HT-29 (cell line): ENCODE results near the gene LHX2. TPM values are rescaled to one million over a fixed set of nuclear protein-coding genes. Genes with fewer than 3 reads are reported as not detected.

ENCODE experiments used
- DNase-seq: peaks from one replicate; pipeline ENCODE4 v3.0.0-alpha.2; 2015; ENCODE audit warnings: low spot score
- total RNA-seq: library from RNA; depleted of rRNA; stranded (reverse); fragments of >200 nt; shearing (Covaris generic); gene quantifications from 2 replicates; pipeline ENCODE4 v1.2.3, GENCODE V29; 2014

Gene LHX2
- total RNA-seq, 1 experiment from 2014 or later: not detected

DNA sequence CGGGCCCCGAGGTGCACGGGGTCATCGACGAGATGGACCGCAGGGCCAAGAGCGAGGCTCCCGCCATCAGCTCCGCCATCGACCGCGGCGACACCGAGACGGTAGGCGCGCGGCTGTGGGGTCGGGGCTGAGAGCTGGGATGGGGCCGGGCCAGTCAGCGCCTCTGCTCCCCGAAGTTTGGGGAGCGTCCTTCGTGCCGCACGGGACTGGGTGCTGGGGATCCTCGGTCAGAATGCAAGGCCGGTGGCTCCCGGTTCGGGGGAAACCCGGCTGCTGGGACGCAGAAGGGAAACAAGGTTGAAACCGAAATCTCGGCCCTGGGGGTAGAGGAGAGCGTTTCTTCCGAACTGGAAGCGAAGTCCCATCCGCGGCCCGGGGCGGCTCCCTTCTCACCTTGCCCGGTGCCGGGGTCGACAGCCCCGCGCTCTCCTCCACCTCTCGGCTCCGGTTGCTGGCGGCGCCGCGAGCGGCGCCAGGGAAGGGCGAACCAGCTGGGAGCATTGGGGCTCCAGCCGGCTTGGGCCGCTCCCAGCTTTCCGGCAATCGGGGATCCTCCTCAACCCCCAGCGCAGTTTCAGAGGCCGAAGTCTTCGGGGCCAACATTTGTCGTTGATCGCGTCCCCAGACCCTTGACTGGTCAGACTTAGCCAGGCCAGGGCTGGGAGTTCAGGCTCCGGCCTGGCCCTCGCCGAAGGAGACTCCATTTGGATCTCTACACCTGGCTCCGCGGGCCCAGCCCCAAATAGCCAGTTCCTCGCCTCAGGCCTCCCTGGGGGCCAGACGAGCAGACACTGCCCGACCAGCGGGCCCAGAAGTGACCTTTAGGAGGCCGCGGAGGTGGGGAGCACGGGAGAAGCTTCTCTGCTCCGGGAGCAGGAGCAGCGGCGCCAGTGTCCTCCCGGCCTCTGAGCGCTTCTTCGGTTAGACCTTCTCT, 1.1 kb downstream of the LHX2 start:
- no peak for DNase-seq

DNA sequence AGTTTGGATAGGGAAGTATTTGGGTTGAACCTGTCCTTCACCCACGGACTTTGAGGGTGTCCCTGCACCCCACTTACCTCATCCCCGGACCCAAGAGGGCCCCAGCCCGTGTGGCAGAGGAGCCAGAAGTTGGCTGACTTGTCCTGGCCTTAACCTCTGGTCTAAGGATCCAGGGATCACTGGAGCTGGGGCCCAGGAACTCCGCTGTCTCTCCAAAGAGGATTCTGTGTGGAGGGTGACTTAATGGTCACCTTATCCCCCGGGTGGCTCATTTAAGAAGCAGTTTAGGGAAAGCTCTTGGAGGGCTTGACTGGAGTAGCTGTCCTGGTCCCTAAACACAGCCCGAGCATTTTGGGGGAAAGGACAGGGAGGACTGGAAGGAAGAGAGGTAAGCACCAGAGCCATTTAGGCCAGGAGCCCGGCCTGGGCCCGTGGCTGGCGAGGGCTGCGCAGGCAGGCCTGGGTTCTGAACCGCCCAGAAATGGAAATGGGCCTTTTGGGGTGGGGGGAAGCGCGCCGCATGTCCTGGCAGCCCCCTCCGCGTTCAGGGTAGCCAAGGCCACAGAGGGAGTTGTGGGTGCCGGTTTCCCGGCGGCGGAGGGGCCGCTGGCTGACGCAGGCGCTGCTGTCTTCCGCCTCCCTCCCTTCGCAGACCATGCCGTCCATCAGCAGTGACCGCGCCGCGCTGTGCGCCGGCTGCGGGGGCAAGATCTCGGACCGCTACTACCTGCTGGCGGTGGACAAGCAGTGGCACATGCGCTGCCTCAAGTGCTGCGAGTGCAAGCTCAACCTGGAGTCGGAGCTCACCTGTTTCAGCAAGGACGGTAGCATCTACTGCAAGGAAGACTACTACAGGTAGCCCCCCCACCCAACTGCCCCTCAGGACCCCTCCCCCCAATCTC, 2.0 kb downstream of the LHX2 start:
- no peak for DNase-seq

DNA sequence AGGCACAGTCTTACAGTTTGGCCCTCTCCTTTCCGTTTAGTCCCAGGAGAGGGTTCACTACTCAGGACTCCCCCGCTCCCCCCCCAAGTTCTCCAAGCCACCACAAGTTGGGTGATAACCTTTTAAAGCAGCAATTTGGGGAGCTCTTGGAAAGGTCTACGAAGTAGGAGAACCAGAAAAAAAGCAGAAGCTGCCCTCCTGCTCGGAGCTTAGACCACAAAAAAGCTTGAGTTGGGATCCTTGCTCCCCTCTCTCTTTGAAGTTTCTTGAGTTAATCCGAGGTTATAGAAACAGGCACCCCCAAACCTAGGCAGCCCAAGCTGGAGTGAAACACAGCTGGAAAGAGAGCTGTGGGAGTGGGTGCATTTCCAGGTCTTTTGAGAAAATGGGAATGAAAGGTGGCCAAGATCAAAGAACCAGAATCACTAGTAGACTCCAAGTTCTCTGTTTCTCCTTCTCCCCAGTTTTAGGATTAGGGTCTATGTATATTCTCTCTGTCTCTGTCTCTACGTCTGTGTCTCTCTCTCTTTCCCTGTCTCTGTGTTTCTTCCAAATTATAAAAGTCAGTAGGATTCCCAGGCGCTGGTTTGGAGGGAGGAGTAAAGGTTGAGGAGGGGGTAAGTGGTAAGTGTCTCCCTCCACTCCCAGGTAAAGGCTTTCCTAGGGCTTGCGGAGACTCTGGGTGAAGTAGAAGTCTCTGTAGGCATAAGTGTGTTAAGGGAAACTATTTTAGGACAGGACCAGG, 2.8 kb downstream of the LHX2 start:
- no peak for DNase-seq

DNA sequence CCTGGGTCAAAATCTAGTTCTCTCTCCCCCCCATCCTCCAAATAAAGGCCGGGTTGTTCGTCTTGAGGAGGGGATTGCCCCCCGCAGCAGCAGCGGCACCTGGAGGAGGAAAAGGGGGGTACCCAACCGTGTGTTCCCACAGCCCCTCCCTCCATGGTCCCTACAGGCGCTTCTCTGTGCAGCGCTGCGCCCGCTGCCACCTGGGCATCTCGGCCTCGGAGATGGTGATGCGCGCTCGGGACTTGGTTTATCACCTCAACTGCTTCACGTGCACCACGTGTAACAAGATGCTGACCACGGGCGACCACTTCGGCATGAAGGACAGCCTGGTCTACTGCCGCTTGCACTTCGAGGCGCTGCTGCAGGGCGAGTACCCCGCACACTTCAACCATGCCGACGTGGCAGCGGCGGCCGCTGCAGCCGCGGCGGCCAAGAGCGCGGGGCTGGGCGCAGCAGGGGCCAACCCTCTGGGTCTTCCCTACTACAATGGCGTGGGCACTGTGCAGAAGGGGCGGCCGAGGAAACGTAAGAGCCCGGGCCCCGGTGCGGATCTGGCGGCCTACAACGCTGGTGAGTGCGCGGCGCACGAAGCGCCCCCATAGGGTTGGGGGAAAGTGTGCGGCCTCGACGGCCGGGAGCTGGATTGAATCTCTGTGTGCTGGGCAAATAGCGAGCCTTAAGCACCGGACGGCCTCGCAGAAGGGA, 3.5 kb downstream of the LHX2 start:
- no peak for DNase-seq

DNA sequence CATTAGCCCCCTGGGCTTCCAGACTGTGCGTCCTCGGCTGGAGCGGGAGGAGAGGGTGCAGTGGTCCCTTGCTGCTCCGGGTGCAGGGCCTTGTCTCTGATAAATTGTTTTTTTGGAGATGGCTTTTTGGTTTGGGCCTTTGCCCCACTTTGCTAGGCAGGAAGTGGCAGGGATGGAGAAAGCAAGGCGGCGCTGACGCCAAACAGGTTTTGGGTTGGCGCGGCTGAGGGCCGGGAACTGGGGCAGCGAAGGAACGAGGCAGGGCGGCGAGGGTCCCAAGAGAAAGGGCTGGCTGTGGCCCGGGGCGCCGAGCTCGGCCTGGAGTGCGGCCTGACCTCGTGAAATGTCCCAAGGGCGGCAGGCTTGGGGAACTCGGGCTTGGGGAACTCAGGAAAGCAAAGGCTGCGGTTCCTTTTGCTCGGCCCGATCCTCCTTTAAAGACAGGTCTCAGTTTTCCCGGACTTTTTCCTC, 4.1 kb downstream of the LHX2 start:
- DNase-seq: no peak

DNA sequence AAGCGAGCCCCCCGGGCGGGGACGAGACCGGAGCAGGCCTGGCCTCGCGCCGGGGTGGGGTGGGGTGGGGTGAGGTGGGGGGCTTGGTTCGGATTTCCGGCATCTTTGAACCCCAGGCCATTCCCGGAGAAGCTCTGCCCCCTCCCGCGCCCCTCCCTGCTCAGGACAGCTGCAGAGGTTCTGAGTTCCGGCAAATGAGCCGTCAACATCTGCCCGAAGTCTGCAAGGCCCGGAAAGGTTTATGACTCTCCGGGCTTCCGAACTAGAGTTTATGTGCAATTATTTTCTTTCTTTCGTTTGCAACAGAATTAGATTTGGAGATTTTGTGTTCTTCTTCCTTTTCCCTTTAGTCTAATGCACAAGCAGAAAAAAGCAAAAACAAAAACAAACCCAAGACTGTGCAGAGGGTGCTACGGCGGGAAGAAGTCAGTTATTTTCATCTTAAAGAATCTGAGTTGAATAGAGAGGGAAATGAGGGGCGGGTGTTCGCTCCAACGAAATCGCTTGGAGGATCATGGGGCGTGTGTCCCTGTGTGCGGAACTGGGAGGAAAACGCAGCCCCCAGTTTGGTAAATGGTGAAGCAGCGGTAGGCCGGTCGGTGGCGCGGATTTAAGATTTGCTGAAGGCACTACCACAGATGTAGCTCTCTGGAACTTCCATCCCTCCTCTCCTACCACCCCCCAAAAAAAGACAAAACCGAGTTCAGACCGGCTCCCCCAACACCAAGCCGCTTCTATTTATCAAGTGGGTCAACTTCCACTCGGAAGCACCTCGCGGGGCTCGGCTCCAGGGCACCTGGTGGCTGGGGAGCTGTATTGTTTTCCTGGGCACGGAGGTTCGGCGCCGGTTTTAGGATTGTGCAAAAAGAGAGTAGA, 4.8 kb downstream of the LHX2 start:
- DNase-seq: no peak

DNA sequence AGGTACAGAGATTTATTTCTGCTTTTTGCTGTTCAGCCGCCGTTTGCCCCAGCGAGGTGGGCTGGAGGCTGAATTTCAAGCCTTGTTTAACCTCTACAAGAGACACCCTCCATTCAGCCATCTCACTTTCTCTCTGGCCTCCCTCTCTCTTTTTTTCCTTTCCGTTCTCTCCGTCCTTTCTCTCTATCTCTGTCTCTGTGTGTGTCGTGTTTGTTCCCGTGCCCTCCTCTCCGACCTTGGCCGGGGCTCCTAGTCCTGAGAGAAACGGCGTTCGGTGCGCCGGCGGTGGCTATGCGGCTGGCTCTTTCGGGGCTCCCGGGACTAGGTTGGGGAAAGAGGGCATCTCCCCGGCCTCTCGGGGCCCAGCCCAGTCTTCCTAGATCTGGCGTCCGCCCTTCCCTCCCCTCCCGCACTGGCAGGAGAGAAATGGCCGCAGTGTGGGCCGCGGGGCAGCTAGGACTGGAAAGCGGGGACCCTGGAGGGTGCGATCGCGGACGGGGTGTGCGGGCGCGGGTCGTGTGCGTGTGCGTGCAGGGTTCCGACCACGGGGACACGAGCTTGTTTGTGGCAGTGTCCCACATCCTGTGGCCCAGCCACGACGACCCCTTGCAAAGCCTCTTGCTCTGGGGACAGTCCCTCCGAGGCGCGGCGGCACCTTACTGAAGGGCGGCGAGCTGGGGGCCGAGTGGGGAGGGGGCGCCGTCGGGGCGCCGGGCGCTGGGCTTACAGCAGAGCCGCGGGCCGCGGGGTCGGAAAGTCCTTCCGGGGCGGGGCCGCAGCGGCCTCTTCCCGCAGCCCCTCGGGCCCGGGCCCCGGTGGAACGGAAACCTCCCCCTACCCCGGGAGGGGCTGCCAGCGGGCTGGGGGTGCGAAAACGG, 5.7 kb downstream of the LHX2 start:
- DNase-seq: no peak

DNA sequence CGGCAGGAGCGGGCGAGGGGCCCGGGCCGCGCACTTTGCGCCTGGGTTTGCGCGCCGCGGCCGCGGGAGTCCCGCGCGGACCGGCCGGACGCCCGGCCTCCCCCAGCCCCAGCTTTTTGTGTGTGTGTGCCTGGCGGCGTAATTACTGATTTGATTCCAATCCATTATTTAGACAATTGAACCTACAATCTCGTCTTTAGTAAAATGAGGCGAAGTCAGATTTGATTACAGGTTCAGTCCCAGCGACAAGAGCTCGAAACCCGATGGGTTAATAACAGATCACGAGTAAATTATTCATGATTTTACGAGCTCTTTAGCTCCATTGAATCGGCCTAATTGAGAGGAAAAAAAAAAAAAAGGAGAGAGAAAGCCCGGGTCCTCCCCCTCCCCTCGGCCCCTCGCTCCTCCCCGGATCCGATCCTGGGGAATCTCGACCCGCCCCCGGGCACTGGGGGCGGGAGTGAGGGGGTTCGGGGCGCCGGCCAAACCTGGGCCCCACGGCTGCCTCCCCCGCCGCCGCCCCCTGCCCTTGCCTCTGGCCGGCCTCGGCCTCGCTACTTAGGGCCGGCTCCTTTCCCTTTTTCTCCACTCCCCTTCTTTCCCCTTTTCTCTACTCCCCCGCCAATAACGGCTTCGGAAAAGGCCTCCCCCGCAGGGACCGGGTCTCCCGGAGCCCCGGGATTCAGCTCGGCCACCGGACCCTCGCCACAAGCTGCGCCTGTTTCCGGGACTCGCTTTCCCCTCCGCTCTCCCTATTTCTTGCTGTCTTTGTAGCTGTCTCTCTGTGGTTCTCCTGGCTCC, 6.6 kb downstream of the LHX2 start:
- DNase-seq: no peak

DNA sequence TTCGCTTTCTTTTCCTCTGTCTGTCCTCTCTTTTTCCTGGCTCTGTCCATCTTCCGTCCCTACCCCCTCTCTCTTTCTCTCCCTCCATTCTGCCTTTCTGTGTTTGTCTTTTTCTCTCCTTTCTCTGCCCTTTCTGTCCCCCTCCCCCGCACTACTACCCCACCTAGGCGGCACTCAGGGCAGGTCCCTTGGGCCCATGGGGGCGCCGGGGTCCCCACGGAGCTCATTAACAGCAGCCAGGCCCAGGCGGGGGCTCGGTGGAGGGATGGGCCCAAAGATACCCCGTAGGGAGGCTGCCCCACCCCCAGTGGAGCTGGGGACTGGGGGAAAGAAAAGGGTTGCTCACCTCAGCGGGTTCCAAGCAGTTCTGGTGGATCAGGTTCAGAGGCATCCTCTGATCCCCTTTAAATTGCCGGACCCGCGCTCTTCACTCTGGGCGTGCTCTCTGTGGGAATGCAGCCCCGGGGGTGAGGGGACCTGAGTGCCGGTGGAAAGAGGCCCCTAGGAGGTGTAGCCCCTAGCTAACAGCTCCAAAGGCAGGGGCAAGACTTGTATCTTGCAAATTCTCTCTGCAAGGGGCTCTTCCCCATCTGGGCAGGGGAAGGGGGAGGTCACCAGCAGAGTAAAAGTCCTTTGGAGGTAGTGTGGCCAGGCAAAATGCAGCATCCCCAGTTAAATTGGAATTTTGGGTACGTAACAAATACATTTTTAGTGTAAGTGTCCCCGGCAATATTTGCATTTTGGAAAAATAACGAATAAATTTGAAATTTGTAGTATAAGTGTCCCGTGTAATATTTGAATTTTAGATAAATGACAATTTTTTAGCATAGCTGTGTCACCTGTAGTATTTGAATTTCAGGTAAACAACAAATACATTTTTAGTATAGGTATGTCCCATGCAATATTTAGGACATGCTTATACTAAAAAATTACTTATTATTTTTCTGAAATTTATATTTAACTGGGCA, 7.4 kb downstream of the LHX2 start:
- no peak for DNase-seq

DNA sequence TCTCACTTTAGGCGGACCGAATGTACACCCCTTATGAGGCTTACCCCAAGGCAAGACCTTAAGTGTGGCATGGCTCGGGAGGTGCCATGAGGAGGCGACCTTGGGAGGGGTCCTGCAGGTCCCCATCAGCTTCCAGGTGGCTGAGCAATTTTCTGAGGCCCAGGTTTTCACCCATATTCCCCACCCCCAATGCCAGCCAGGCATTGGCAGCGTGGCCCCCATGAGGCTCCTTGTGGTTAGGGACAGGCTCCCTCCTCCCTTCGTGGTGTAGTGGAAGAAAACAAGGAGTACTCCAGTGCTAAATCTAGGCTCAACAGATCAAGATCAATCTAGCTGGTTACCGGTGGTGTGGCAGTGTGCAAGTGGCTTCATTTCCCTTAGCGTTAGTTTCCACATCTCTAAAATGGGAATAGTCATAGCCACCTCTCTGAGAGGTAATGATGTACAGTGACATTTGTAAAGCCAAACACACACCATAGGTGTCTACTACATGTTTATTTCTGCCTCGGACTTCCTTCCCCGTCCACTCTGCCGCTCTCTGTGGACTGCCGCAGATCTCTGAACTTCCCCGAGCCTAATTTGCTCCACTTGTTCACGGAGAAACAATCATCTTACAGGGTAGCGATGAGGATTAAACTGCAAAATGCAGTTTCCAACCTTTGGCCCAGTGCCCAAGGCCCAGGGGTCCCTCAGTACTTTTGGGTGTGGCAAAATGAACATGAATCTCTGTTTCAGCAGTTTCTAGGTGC, 8.4 kb downstream of the LHX2 start:
- no peak for DNase-seq

DNA sequence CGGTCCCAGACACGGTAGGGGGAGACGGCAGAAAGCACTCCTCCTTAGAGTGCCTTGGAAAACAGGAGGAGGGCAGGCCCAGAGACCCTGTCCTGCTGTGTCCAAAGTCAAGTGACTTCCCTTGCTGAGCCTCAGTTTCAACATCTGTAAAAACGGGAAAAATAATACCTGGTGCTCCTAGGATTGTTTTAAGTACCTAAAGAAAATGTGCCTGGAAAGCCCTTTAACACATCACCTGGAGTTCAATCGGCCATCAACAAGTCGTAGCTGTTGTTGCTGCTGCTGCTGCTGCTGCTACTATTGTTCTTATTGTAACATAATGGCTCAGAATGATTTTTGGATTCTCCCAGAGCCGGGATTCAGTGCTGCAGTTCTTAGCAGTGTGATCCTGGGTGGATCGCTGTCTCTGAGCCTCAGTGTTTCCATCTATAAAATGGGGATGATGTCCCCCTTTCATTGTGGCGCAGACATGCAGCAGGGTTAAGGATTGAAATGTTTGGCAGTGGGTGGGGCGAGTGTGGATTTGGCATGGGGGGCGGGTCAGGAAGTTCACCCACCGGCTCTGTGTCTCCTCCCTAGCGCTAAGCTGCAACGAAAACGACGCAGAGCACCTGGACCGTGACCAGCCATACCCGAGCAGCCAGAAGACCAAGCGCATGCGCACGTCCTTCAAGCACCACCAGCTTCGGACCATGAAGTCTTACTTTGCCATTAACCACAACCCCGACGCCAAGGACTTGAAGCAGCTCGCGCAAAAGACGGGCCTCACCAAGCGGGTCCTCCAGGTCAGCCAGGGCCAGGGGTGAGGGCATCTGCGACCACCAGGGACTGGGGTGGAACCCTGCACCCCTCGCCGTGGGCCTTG, 9.2 kb downstream of the LHX2 start:
- DNase-seq: no peak

DNA sequence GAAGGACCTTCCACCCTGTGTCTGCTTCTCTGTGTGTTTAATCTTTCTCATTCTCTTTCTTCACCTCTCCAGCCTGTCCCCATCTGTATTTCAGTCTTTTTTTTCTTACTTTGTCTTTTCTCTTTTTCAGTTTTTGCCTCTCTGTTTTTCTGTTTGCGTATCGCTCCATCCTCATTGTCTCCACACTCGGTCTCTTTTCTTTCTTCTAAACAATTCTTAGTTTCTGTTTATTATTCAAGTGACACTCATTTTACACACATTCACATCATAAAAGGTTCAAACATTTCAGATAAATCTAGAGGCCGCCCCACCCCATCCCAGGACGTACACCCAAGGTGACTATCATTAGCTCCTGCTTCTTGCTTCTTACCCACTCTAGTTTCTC, 9.8 kb downstream of the LHX2 start:
- no peak for DNase-seq

DNA sequence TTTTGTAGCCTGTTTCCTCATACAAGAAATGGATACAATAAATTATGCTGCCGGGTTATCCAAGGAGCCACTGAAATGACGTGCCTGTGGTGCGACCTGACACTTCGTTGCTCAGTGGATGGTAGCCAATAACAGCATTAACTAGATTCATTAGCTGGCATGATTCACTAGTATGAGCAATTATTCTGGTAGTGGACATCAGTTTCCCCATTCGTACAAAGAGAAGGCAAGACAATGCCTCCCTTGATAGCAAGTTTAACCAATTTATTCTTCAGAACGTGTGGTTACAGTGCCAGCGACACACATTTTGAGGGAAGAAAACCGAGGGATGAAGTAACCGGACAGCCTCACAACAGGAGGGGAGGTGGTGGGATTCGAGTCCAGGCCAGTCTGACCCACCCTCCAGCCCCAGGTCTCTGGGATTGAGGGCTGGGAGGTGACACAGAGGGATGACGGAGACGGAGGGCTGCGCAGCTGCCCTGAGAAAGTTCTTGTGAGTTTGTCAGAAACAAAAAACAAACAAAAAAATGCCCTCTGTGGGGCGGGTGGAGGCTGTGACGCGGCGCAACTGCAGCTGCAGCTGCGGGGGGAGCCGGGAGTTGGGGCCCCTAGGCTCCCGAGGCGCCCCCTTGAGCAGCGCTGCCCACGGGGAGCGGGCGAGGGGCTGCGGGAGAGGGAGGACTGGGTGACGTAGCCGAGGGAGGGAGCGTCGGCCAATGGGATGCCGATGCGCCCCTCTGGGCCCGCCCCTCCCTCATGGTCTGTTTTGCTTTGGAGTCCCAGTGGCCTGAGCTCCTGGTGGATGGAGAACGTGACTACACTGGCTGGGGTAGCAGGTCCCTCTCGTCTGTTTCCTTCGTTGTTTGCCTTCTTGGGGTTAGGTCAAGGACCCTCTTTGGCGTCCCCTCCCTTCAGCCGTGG, 10.9 kb downstream of the LHX2 start:
- DNase-seq: no peak

DNA sequence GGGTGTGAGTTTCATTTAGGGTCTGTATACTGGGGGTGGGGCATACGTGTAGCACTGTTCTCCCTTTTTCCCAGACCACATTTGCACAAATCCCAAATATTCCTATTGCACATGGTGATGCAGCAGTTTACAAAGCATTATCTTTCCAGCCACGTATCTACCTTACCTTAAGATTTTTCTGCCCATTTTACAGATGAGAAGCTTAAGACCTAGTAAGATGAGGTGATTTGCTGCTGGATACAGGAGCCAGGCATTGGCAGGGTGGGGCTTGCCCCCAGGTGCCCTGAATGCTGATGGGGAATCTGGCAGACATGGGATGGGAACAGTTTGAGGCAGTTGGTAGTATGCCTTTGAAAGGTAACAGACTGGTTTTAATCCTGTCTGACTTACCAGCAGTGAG, 12.5 kb downstream of the LHX2 start:
- DNase-seq: no peak
